Panc1 (cell line): ENCODE data around the gene LINGO4.

Source experiments
- CTCF ChIP-seq: fragments of 450-650 bp; IDR thresholded peaks from 2 replicates; pipeline ENCODE4 v1.5.1; 2017; ENCODE audit warnings: mild to moderate bottlenecking
- POLR2AphosphoS5 ChIP-seq: IDR thresholded peaks from 2 replicates; pipeline ENCODE4 v1.6.1; 2012; ENCODE audit warnings: mild to moderate bottlenecking, low read depth, low read length, moderate library complexity
- REST ChIP-seq, 2 experiments: IDR thresholded peaks; 2 replicates each; pipeline ENCODE4 v1.6.1; 2011 to 2012; ENCODE audit warnings: low read depth in 2 of 2, control low read depth in 1 of 2, low read length in 1 of 2, mild to moderate bottlenecking in 1 of 2, moderate library complexity in 1 of 2; ENCODE audit not compliant: insufficient read depth in 1 of 2
- SIN3A ChIP-seq: IDR thresholded peaks from 2 replicates; pipeline ENCODE4 v1.6.1; 2012; ENCODE audit warnings: low read depth, mild to moderate bottlenecking, low read length, moderate library complexity, borderline replicate concordance; ENCODE audit not compliant: insufficient read depth
- TCF7L2 ChIP-seq: IDR thresholded peaks from 2 replicates; pipeline ENCODE4 v1.6.1; 2011; ENCODE audit warnings: mild to moderate bottlenecking, low read depth, low read length, inconsistent platforms

DNA sequence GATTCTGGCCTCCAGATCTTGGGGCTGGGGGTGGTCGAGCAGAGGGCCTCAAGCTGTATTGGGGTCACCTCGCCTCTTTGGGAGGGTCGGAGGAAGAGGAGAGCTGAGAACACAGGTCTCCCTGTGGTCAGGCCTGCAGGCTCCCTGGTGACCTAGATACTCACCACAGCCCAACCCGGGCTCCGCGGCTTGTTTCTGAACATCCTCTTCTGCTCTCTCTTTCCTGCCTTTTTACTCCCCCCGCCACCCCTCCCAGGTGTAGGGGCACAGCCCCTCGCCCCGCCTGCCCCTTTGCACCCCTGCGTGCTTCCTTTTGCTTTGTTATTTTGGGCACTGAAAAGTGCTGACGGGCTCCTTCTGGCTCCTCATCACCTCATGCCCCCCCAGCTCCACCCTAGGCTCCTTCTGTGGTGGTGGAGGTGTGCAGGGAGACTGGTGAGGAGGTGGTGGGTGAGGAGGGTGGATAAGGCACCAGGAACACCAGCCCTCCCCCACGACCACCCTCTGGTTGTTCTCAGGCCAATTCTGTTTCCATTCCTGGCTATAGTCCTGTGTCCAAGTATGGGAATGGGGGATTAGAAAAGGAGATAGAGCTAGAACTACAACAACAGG, 10.6 kb upstream of the LINGO4 start:
- TF ChIP-seq SIN3A: no peak
- TF ChIP-seq CTCF: no peak
- TF ChIP-seq TCF7L2: no peak
- no peak for TF ChIP-seq REST (IDR thresholded peaks at IDR 0.05; ENCODE audit: insufficient read depth in 1 of 2, low read depth in 2 of 2, low read length in 1 of 2)
- TF ChIP-seq POLR2AphosphoS5: no peak
